Right lobe of liver (tissue), 6 donors: ENCODE measurements around the gene TECPR2. TPM values are rescaled to one million over a fixed set of nuclear protein-coding genes. Genes with fewer than 3 reads are reported as not detected.

ENCODE experiments used
- ATAC-seq, 4 donors: fragments of 200-7000 bp; cut with Tn5 transposase; one replicate each; pipeline ENCODE4 v1.9.1; 2020; ENCODE audit warnings: mild to moderate bottlenecking in 4 of 4, moderate library complexity in 4 of 4
- DNase-seq, 3 donors: peaks; one replicate each; pipeline ENCODE4 v3.0.0-alpha.2; 2020
- H3K27ac ChIP-seq, 3 donors: fragments of 200-600 bp; one replicate each; pipeline ENCODE4 v1.8.0; 2022
- H3K27me3 ChIP-seq, 2 donors: fragments of 200-600 bp; one replicate each; pipeline ENCODE4 v1.8.0; 2022
- H3K36me3 ChIP-seq, 4 donors: fragments of 200-600 bp; sonication (generic) in 1 of 4; one replicate each; pipeline versions ENCODE4 v1.5.1 to v1.8.0; 2017 to 2022; ENCODE audit warnings: control low read depth in 1 of 4
- H3K4me1 ChIP-seq, 4 donors: fragments of 200-600 bp; sonication (generic) in 1 of 4; one replicate each; pipeline versions ENCODE4 v1.5.1 to v1.8.0; 2017 to 2022; ENCODE audit warnings: control low read depth in 1 of 4
- H3K4me3 ChIP-seq, 3 donors: fragments of 200-600 bp; one replicate each; pipeline ENCODE4 v1.8.0; 2022
- H3K9me3 ChIP-seq, 4 donors: fragments of 200-600 bp; sonication (generic) in 1 of 4; one replicate each; pipeline versions ENCODE4 v1.5.1 to v1.8.0; 2017 to 2022; ENCODE audit warnings: control low read depth in 1 of 4
- CTCF ChIP-seq, 4 donors: fragments of 200-600 bp in 3 of 4; fragments of 450-650 bp in 1 of 4; IDR thresholded peaks; one replicate each; pipeline versions ENCODE4 v1.5.1 to v1.8.0; 2016 to 2022; ENCODE audit warnings: antibody characterized with exemption in 4 of 4, mild to moderate bottlenecking in 2 of 4
- POLR2A ChIP-seq: fragments of 450-650 bp; IDR thresholded peaks from one replicate; pipeline ENCODE4 v1.6.1; 2017; ENCODE audit warnings: antibody characterized with exemption, mild to moderate bottlenecking
- WGBS: methylation state at CpG from one replicate; pipeline ENCODE4 v1.1.6; 2018; ENCODE audit warnings: low coverage, low lambda C conversion rate; ENCODE audit not compliant: insufficient coverage; ENCODE audit errors: missing lambda C conversion rate; 5-methylcytosine and 5-hydroxymethylcytosine counted together
- intact Hi-C, 2 donors: fragments of 100-400 bp; cut with DNase I; formaldehyde crosslinking; loops; one replicate each; pipeline versions ENCODE4 v1.11.2 to v1.14.1; 2022
- total RNA-seq, 6 experiments: library from RNA; depleted of rRNA in 2 of 6; stranded (reverse); fragments of >200 nt in 2 of 6; fragmentation: NEBNext Ultra II Directional in 3 of 6; extraction: Animal tissue kit (Norgen Biotek cat#: 25700) in 3 of 6; gene quantifications; one replicate each; pipeline versions ENCODE4 v1.1.0 to v1.2.4, GENCODE V29; 2016 to 2023
- donor health status: DM: no; HTN: yes; CAD: no.
- donor health status: DM: no; HTN: no; CAD: no.
- donor health status: DM: no; HTN: no; CAD: no.
- donor health status: DM: no; HTN: yes; CAD: no.
- donor health status: DM: no; HTN: yes; CAD: no.

TECPR2 gene
- total RNA-seq, 6 experiments from 2014 or later: 5.5 to 10.5 (median 9.4) TPM

GRCh38 chr14:102541771-102542170 is 179.0 kb downstream of the TECPR2 start:
- no peak for DNase-seq
- Histone ChIP-seq H3K27me3 (peaks cover 0 to 9% of the 10 kb centered on the region in 2 donors), H3K4me1 (no peaks in the 10 kb centered on the region), H3K36me3 (no peaks in the 10 kb centered on the region), H3K27ac (no peak overlapping the region), H3K9me3 (no peaks in the 10 kb centered on the region), H3K4me3 (no peak overlapping the region)
- no peak for ATAC-seq
- WGBS: 90% methylated on average over 8 of the region's 10 CpGs
- TF ChIP-seq CTCF (IDR thresholded peaks at IDR 0.05) (no peak), POLR2A (no peak)
- intact Hi-C loops: no loop called here

- 53% methylated on average over 3 of the region's 43 CpGs for WGBS
- H3K27ac ChIP-seq: no peak overlapping the region
These were observed 181.5 kb downstream of the TECPR2 start for GRCh38 chr14:102544046-102544746.

GRCh38 chr14:102544747-102545460 is 182.2 kb downstream of the TECPR2 start:
- 19% methylated on average over 13 of the region's 66 CpGs for WGBS
- DNase-seq (no peak), ATAC-seq (no peak)
- intact Hi-C loops: no loop called here
- Histone ChIP-seq H3K36me3 (no peaks in the 10 kb centered on the region), H3K4me1 (no peaks in the 10 kb centered on the region), H3K9me3 (no peaks in the 10 kb centered on the region), H3K4me3 (no peak overlapping the region), H3K27me3 (peaks cover 0 to 9% of the 10 kb centered on the region in 2 donors), H3K27ac (no peak overlapping the region)
- TF ChIP-seq POLR2A (no peak), CTCF (IDR thresholded peaks at IDR 0.05) (no peak)

More at GRCh38 chr14:102544046-102544746, 181.5 kb downstream of the TECPR2 start:
- ATAC-seq (no peak), DNase-seq (no peak)
- Histone ChIP-seq H3K36me3 (no peaks in the 10 kb centered on the region), H3K4me1 (no peaks in the 10 kb centered on the region), H3K9me3 (no peaks in the 10 kb centered on the region), H3K4me3 (no peak overlapping the region), H3K27me3 (peaks cover 0 to 9% of the 10 kb centered on the region in 2 donors)
- intact Hi-C loops: no loop called here
- TF ChIP-seq POLR2A (no peak), CTCF (IDR thresholded peaks at IDR 0.05) (no peak)

- DNase-seq: no peak
- intact Hi-C loops: no loop called here
- H3K4me1 ChIP-seq: no peaks in the 10 kb centered on the region
- H3K4me3 ChIP-seq: no peak overlapping the region
- H3K9me3 ChIP-seq: no peaks in the 10 kb centered on the region
- no peaks in the 10 kb centered on the region for H3K36me3 ChIP-seq
- peaks cover 0 to 9% of the 10 kb centered on the region in 2 donors for H3K27me3 ChIP-seq
- TF ChIP-seq CTCF (IDR thresholded peaks at IDR 0.05): no peak
- TF ChIP-seq POLR2A: no peak
- no peak for ATAC-seq
- WGBS: 64% methylated on average over 24 of the region's 29 CpGs
- H3K27ac ChIP-seq: no peak overlapping the region
These were observed 182.9 kb downstream of the TECPR2 start for GRCh38 chr14:102545461-102546265.
